HEK293 (cell line): ENCODE results near the gene NIPAL3.

ENCODE experiments used
- CTCF ChIA-PET: fragments of 350-600 bp; formaldehyde crosslinking; extraction: SDS; loops from one replicate; lab custom pipeline; 2021; ENCODE audit warnings: antibody characterized with exemption; lab: Yijun Ruan, JAX
- POLR2A ChIA-PET: fragments of 300-600 bp; formaldehyde crosslinking; extraction: SDS; loops from one replicate; lab custom pipeline; 2020; ENCODE audit warnings: antibody characterized with exemption, inconsistent platforms; lab: Yijun Ruan, JAX
- H3K27ac ChIP-seq: fragments of 200-500 bp; sonication (Bioruptor generic); 2 replicates; pipeline ENCODE4 v1.5.1; 2014; ENCODE audit warnings: low read depth, low read length, control low read depth, inconsistent platforms; ENCODE audit errors: extremely low read depth
- H3K36me3 ChIP-seq, 2 experiments: fragments of 200-500 bp in 1 of 2; sonication (Bioruptor generic) in 1 of 2; 1 replicate in 1 of 2; 2 replicates in 1 of 2; pipeline ENCODE4 v1.5.1; 2014 to 2017; ENCODE audit warnings: inconsistent platforms in 2 of 2, low read length in 2 of 2; ENCODE audit not compliant: control insufficient read depth in 2 of 2, insufficient read depth in 1 of 2
- H3K4me1 ChIP-seq: fragments of 200-500 bp; sonication (Bioruptor generic); 2 replicates; pipeline ENCODE4 v1.5.1; 2014; ENCODE audit warnings: mild to moderate bottlenecking, low read length, inconsistent platforms; ENCODE audit not compliant: control insufficient read depth, insufficient read depth
- H3K4me3 ChIP-seq: 2 replicates; pipeline ENCODE4 v1.5.1; 2011; ENCODE audit warnings: low read depth, mild to moderate bottlenecking, control low read depth, low read length, moderate library complexity
- H3K9me3 ChIP-seq: fragments of 200-500 bp; sonication (Bioruptor generic); 2 replicates; pipeline ENCODE4 v1.5.1; 2014; ENCODE audit warnings: low read depth, low read length, inconsistent platforms; ENCODE audit not compliant: control insufficient read depth, insufficient read depth
- SCRT2 ChIP-seq: fragments of 450-650 bp; formaldehyde crosslinking; IDR thresholded peaks from 2 replicates; pipeline ENCODE4 v1.5.1; 2016; ENCODE audit warnings: missing biosample characterization, missing genetic modification characterization
- ZNF138 ChIP-seq: fragments of 450-650 bp; formaldehyde crosslinking; IDR thresholded peaks from 2 replicates; pipeline ENCODE4 v1.5.1; 2016; ENCODE audit warnings: missing biosample characterization, missing genetic modification characterization, borderline replicate concordance
- ZNF146 ChIP-seq: fragments of 450-650 bp; formaldehyde crosslinking; IDR thresholded peaks from 2 replicates; pipeline ENCODE4 v1.5.1; 2016; ENCODE audit warnings: missing biosample characterization, missing genetic modification characterization
- ZNF24 ChIP-seq: fragments of 450-650 bp; formaldehyde crosslinking; IDR thresholded peaks from 2 replicates; pipeline ENCODE4 v1.5.1; 2016; ENCODE audit warnings: missing biosample characterization, missing genetic modification characterization
- ZNF280D ChIP-seq: fragments of 450-650 bp; formaldehyde crosslinking; IDR thresholded peaks from 2 replicates; pipeline ENCODE4 v1.5.1; 2016; ENCODE audit warnings: missing biosample characterization, missing genetic modification characterization
- ZNF398 ChIP-seq: fragments of 450-650 bp; formaldehyde crosslinking; IDR thresholded peaks from 2 replicates; pipeline ENCODE4 v1.5.1; 2017; ENCODE audit warnings: missing biosample characterization, missing genetic modification characterization
- ZNF473 ChIP-seq: fragments of 450-650 bp; formaldehyde crosslinking; IDR thresholded peaks from 2 replicates; pipeline ENCODE4 v1.5.1; 2017; ENCODE audit warnings: missing biosample characterization, missing genetic modification characterization
- ZNF514 ChIP-seq: fragments of 450-650 bp; formaldehyde crosslinking; IDR thresholded peaks from 2 replicates; pipeline ENCODE4 v1.5.1; 2016; ENCODE audit warnings: missing biosample characterization, missing genetic modification characterization
- ZNF518A ChIP-seq: fragments of 450-650 bp; formaldehyde crosslinking; conservative IDR thresholded peaks from 2 replicates; pipeline ENCODE4 v1.5.1; 2016; ENCODE audit warnings: low read depth, missing biosample characterization, missing genetic modification characterization
- ZNF521 ChIP-seq: fragments of 450-650 bp; formaldehyde crosslinking; IDR thresholded peaks from 2 replicates; pipeline ENCODE4 v1.5.1; 2017; ENCODE audit warnings: missing biosample characterization, mild to moderate bottlenecking, missing genetic modification characterization
- ZNF610 ChIP-seq: fragments of 450-650 bp; formaldehyde crosslinking; IDR thresholded peaks from 2 replicates; pipeline ENCODE4 v1.5.1; 2016; ENCODE audit warnings: missing biosample characterization, missing genetic modification characterization, borderline replicate concordance
- ZNF76 ChIP-seq: fragments of 450-650 bp; formaldehyde crosslinking; IDR thresholded peaks from 2 replicates; pipeline ENCODE4; 2016; ENCODE audit warnings: low read depth, missing biosample characterization, missing genetic modification characterization, borderline replicate concordance
- TF ChIP-seq, protein P1 (sequence below): fragments of 450-650 bp; formaldehyde crosslinking; IDR thresholded peaks from 2 replicates; pipeline ENCODE4 v1.5.1; 2016; ENCODE audit warnings: missing biosample characterization, missing genetic modification characterization, borderline replicate concordance

The NIPAL3 gene

DNA sequence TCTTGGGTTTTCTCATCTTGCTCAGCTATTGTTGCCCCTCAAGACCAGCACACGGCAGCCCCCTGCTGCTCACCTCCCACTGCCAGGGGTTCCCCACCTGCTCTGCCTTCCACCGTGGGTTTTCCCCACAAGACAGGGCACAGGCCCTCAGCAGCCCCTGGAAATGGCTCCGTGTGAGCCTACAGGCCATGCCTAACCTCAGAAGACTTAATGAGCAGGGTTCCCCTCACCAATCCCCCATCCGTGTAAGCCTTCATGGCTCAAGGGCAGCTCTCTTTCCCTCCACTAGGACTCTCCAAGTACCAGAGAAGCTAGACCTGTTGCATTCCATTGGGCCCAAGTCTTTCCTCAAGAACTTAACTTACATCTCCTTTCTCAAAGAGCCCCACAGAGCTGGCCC lies 68.6 kb downstream of the NIPAL3 start:
- ChIA-PET CTCF (interaction anchor here (0.6 to 1.0 kb wide), 5 partner anchors 25 to 720 kb away, joined by 3 to 4 read pairs (median 3); no protein-coding TSS in a partner anchor), POLR2A (no interaction called here)
- H3K9me3 ChIP-seq: no peaks in the 10 kb centered on the region
- TF ChIP-seq ZNF518A (no peak), SCRT2 (tag by site-specific recombination) (peak; percentile 73), ZNF473 (tag by site-specific recombination) (no peak), ZNF138 (tag by site-specific recombination) (no peak), ZNF398 (tag by site-specific recombination) (no peak)
- no peaks in the 10 kb centered on the region for H3K36me3 ChIP-seq
- H3K4me1 ChIP-seq: no peaks in the 10 kb centered on the region
- H3K27ac ChIP-seq: no peak overlapping the region
- no peak overlapping the region for H3K4me3 ChIP-seq

DNA sequence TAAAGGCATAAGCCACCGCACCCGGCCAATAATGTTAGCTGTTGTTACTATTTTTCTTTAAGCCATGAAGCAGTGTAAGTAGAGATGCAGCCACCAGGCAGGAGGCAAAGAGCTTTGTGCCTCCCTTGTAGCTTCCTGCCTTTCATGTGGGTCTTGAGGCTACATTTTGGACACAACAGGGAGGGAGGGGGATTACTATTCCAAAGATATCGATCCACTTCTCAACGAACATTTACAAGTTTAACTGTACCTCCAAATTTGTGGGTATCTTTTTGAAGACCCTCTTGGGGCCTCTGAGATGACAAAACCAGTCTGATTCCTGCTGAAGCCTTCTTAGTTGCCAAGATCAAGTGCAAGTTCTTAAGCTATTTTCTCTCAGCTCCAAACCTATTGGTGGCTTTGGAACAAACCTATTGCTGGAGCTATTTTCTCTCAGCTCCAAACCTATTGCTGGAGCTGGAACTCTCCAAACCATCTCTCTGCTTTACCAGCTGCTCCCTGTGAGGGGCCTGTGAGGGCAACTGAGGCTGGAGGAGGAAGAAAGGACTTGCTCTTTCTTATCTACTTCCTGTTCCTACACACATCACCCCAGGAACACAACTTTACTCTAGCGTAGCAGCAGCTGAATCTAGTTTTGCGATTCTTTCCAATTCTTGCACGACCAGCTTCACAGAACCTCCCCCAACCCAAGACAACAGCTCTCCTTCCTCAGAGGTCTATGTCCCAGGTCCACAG lies 70.9 kb downstream of the NIPAL3 start:
- no peaks in the 10 kb centered on the region for H3K4me1 ChIP-seq
- POLR2A ChIA-PET: no interaction called here
- H3K36me3 ChIP-seq: no peaks in the 10 kb centered on the region
- H3K27ac ChIP-seq: no peak overlapping the region
- no peaks in the 10 kb centered on the region for H3K9me3 ChIP-seq
- CTCF ChIA-PET: no interaction called here
- no peak overlapping the region for H3K4me3 ChIP-seq
- TF ChIP-seq, protein P1, sequence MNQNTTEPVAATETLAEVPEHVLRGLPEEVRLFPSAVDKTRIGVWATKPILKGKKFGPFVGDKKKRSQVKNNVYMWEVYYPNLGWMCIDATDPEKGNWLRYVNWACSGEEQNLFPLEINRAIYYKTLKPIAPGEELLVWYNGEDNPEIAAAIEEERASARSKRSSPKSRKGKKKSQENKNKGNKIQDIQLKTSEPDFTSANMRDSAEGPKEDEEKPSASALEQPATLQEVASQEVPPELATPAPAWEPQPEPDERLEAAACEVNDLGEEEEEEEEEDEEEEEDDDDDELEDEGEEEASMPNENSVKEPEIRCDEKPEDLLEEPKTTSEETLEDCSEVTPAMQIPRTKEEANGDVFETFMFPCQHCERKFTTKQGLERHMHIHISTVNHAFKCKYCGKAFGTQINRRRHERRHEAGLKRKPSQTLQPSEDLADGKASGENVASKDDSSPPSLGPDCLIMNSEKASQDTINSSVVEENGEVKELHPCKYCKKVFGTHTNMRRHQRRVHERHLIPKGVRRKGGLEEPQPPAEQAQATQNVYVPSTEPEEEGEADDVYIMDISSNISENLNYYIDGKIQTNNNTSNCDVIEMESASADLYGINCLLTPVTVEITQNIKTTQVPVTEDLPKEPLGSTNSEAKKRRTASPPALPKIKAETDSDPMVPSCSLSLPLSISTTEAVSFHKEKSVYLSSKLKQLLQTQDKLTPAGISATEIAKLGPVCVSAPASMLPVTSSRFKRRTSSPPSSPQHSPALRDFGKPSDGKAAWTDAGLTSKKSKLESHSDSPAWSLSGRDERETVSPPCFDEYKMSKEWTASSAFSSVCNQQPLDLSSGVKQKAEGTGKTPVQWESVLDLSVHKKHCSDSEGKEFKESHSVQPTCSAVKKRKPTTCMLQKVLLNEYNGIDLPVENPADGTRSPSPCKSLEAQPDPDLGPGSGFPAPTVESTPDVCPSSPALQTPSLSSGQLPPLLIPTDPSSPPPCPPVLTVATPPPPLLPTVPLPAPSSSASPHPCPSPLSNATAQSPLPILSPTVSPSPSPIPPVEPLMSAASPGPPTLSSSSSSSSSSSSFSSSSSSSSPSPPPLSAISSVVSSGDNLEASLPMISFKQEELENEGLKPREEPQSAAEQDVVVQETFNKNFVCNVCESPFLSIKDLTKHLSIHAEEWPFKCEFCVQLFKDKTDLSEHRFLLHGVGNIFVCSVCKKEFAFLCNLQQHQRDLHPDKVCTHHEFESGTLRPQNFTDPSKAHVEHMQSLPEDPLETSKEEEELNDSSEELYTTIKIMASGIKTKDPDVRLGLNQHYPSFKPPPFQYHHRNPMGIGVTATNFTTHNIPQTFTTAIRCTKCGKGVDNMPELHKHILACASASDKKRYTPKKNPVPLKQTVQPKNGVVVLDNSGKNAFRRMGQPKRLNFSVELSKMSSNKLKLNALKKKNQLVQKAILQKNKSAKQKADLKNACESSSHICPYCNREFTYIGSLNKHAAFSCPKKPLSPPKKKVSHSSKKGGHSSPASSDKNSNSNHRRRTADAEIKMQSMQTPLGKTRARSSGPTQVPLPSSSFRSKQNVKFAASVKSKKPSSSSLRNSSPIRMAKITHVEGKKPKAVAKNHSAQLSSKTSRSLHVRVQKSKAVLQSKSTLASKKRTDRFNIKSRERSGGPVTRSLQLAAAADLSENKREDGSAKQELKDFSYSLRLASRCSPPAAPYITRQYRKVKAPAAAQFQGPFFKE (tag by site-specific recombination): no peak
- TF ChIP-seq ZNF146 (tag by site-specific recombination) (no peak), ZNF76 (no peak), ZNF280D (tag by site-specific recombination) (no peak), ZNF514 (tag by site-specific recombination) (no peak), ZNF521 (no peak), ZNF24 (tag by site-specific recombination) (no peak), ZNF610 (tag by site-specific recombination) (no peak)
